Measurements from ENCODE around the gene CNN3. TPM values are rescaled to one million over a fixed set of nuclear protein-coding genes. Genes with fewer than 3 reads are reported as not detected.

The CNN3 gene
- total and polyA plus RNA-seq, 4 donors, result 43.9 to 87.4 (median 69.6) TPM

DNA sequence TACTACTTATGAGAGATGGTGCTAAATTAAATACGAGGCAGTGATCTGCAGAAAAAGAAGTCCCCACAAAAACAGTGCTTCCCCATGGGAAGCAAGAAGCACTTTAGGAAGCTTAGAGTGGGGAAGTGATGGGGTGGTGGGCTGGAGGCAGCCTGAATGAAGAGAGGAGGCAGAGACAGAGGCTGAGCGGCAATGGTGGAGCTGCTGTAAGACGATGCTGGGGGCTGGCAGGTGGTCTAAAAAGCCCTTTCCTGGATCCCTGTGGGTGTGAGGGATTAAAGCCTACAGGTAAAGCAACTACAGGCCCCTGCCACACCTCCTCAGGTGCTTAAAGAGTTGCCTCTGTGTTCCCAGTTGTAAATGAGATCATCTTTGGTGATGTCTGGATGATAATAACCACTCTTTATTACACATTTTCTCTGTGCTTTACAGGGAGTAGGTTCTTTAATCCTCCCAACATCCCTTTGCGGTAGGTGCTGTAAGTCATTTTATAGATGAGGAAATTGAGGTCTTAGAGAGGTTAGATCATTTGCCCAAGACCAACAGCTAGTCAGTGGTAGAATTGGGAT, 39.2 kb downstream of the CNN3 start:
- Histone ChIP-seq H3K27ac (ENCODE audit: low read depth in 1 of 2, low read length in 2 of 2) (no peak overlapping the region), H3K9me3 (ENCODE audit: control insufficient read depth in 4 of 4, low read length in 3 of 4) (no peaks in the 10 kb centered on the region), H3K36me3 (ENCODE audit: control insufficient read depth in 4 of 4, insufficient read depth in 3 of 4, low read depth in 1 of 4, low read length in 3 of 4) (no peaks in the 10 kb centered on the region), H3K4me3 (ENCODE audit: low read depth in 1 of 3, low read length in 3 of 3) (no peak overlapping the region), H3K9ac (ENCODE audit: low read depth in 1 of 2, low read length in 2 of 2) (no peak overlapping the region), H3K4me1 (ENCODE audit: control insufficient read depth in 4 of 4, insufficient read depth in 4 of 4, low read length in 3 of 4) (peaks cover 0 to 9% (median 4%) of the 10 kb centered on the region in 4 donors), H3K27me3 (ENCODE audit: control insufficient read depth in 4 of 4, insufficient read depth in 4 of 4, low read length in 3 of 4) (no peaks in the 10 kb centered on the region)
- TF ChIP-seq FOXA2 (IDR thresholded peaks at IDR 0.05) (no peak), FOXA1 (IDR thresholded peaks at IDR 0.05) (no peak), TAF1 (conservative IDR thresholded peaks at IDR 0.05) (no peak), HNF4G (IDR thresholded peaks at IDR 0.05) (no peak), NR2F2 (IDR thresholded peaks at IDR 0.05) (no peak), RAD21 (IDR thresholded peaks at IDR 0.05) (no peak)
- no peak for DNase-seq (ENCODE audit: low spot score)
- 79% methylated on average over 4 of the region's 4 CpGs for WGBS

DNA sequence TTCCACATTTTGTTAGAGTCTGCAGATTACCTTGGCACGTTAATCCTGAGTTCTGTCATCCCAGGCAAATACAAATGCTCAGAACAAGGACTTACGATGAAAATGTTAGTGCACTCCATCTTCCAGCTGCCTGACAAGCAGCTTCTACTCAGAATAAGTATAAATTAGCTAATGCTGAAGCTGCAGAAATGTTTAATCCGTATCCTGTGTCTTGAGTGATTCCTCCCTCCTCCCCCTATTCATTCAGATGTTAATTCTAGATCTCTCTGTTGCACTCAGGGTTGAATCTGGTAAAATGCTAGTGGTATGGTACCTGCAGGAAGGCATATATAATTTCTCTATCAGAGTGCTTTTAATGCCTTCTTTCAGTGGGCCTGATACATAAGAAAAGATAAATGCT, 39.8 kb downstream of the CNN3 start:
- WGBS, result 83% methylated on average over 3 of the region's 3 CpGs
- TF ChIP-seq, protein P1, sequence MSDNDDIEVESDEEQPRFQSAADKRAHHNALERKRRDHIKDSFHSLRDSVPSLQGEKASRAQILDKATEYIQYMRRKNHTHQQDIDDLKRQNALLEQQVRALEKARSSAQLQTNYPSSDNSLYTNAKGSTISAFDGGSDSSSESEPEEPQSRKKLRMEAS (IDR thresholded peaks at IDR 0.05), result no peak
- TF ChIP-seq HNF4A (conservative IDR thresholded peaks at IDR 0.05), result no peak
- TF ChIP-seq FOXA2 (IDR thresholded peaks at IDR 0.05), result no peak
- no peak for TF ChIP-seq EGR1 (IDR thresholded peaks at IDR 0.05; ENCODE audit: low read depth in 2 of 2)
- TF ChIP-seq, protein P2, sequence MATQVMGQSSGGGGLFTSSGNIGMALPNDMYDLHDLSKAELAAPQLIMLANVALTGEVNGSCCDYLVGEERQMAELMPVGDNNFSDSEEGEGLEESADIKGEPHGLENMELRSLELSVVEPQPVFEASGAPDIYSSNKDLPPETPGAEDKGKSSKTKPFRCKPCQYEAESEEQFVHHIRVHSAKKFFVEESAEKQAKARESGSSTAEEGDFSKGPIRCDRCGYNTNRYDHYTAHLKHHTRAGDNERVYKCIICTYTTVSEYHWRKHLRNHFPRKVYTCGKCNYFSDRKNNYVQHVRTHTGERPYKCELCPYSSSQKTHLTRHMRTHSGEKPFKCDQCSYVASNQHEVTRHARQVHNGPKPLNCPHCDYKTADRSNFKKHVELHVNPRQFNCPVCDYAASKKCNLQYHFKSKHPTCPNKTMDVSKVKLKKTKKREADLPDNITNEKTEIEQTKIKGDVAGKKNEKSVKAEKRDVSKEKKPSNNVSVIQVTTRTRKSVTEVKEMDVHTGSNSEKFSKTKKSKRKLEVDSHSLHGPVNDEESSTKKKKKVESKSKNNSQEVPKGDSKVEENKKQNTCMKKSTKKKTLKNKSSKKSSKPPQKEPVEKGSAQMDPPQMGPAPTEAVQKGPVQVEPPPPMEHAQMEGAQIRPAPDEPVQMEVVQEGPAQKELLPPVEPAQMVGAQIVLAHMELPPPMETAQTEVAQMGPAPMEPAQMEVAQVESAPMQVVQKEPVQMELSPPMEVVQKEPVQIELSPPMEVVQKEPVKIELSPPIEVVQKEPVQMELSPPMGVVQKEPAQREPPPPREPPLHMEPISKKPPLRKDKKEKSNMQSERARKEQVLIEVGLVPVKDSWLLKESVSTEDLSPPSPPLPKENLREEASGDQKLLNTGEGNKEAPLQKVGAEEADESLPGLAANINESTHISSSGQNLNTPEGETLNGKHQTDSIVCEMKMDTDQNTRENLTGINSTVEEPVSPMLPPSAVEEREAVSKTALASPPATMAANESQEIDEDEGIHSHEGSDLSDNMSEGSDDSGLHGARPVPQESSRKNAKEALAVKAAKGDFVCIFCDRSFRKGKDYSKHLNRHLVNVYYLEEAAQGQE (IDR thresholded peaks at IDR 0.05), result no peak

DNA sequence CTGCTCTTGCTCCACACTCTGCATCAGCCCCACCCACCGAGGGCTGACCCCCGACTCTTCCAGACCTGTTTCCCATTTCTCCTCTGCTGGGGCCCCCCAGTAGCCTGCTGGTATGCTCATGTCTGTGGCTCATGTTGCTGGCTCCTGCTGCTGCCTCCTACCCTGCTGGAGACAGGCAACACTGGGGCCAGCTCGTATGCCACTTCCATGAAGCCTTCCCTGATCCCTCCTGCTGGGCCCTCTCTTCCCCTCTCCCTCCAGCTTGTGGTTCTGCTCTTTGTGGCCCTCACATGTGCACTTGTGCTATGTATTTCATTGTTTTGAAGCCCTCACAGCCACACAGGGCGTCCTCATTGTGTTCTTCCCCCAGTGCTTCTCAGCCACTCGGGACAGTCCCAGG, 40.5 kb downstream of the CNN3 start:
- DNase-seq (ENCODE audit: low spot score), result no peak
- TF ChIP-seq SP1 (IDR thresholded peaks at IDR 0.05), result no peak
- TF ChIP-seq, protein P3, sequence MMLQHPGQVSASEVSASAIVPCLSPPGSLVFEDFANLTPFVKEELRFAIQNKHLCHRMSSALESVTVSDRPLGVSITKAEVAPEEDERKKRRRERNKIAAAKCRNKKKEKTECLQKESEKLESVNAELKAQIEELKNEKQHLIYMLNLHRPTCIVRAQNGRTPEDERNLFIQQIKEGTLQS (IDR thresholded peaks at IDR 0.05), result no peak
- TF ChIP-seq JUND (IDR thresholded peaks at IDR 0.05), result no peak
- no peaks in the 10 kb centered on the region for H3K36me3 ChIP-seq (ENCODE audit: control insufficient read depth in 4 of 4, insufficient read depth in 3 of 4, low read depth in 1 of 4, low read length in 3 of 4)
- H3K4me1 ChIP-seq (ENCODE audit: control insufficient read depth in 4 of 4, insufficient read depth in 4 of 4, low read length in 3 of 4), result peaks cover 0 to 9% (median 4%) of the 10 kb centered on the region in 4 donors
- H3K27me3 ChIP-seq (ENCODE audit: control insufficient read depth in 4 of 4, insufficient read depth in 4 of 4, low read length in 3 of 4), result no peaks in the 10 kb centered on the region
- 88% methylated on average over 5 of the region's 5 CpGs for WGBS
- no peak overlapping the region for H3K4me3 ChIP-seq (ENCODE audit: low read depth in 1 of 3, low read length in 3 of 3)
- no peak overlapping the region for H3K9ac ChIP-seq (ENCODE audit: low read depth in 1 of 2, low read length in 2 of 2)
- no peak overlapping the region for H3K27ac ChIP-seq (ENCODE audit: low read depth in 1 of 2, low read length in 2 of 2)
- H3K9me3 ChIP-seq (ENCODE audit: control insufficient read depth in 4 of 4, low read length in 3 of 4), result no peaks in the 10 kb centered on the region

More for the DNA sequence above, 39.8 kb downstream of the CNN3 start:
- H3K4me1 ChIP-seq (ENCODE audit: control insufficient read depth in 4 of 4, insufficient read depth in 4 of 4, low read length in 3 of 4), result peaks cover 0 to 9% (median 4%) of the 10 kb centered on the region in 4 donors
- no peaks in the 10 kb centered on the region for H3K36me3 ChIP-seq (ENCODE audit: control insufficient read depth in 4 of 4, insufficient read depth in 3 of 4, low read depth in 1 of 4, low read length in 3 of 4)
- H3K9ac ChIP-seq (ENCODE audit: low read depth in 1 of 2, low read length in 2 of 2), result no peak overlapping the region
- DNase-seq (ENCODE audit: low spot score), result no peak
- H3K27me3 ChIP-seq (ENCODE audit: control insufficient read depth in 4 of 4, insufficient read depth in 4 of 4, low read length in 3 of 4), result no peaks in the 10 kb centered on the region
- H3K9me3 ChIP-seq (ENCODE audit: control insufficient read depth in 4 of 4, low read length in 3 of 4), result no peaks in the 10 kb centered on the region
- H3K27ac ChIP-seq (ENCODE audit: low read depth in 1 of 2, low read length in 2 of 2), result no peak overlapping the region
- H3K4me3 ChIP-seq (ENCODE audit: low read depth in 1 of 3, low read length in 3 of 3), result no peak overlapping the region

Measured in liver (tissue), 9 donors.